Endothelial cell of umbilical vein (primary cell): Measurements from ENCODE around the gene TACR1. TPM values are rescaled to one million over a fixed set of nuclear protein-coding genes. Genes with fewer than 3 reads are reported as not detected.

Experiments used
- BruUV-seq: library from RNA; stranded (reverse); fragments of 400-500 nt; replicated peaks from 2 replicates; lab custom pipeline; 2021; lab: Mats Ljungman, UMichigan
- CTCF ChIA-PET: fragments of 300-600, 350-600 bp; sonication (Branson Sonifier 250); formaldehyde crosslinking; loops from one replicate; lab custom pipeline; 2021; ENCODE audit warnings: antibody characterized with exemption, inconsistent platforms; lab: Charles Lee
- POLR2A ChIA-PET: fragments of 300-600, 350-600 bp; sonication (Branson Sonifier 250); formaldehyde crosslinking; loops from one replicate; lab custom pipeline; 2021; ENCODE audit warnings: antibody characterized with exemption, inconsistent platforms; lab: Charles Lee
- DNase-seq: peaks from one replicate; pipeline ENCODE4 v3.0.0-alpha.2; 2011; ENCODE audit warnings: low read depth, low spot score
- FAIRE-seq: peaks from 2 replicates; lab custom pipeline; 2011; peaks lifted over from hg19 to GRCh38; lab: Jason Lieb, UNC
- H2AFZ ChIP-seq: 2 replicates; pipeline ENCODE4 v1.6.0; 2012; ENCODE audit warnings: low read depth, low read length, control low read depth, inconsistent platforms
- H3K27ac ChIP-seq: 2 replicates; pipeline ENCODE4 v1.5.1; 2011; ENCODE audit warnings: low read depth, mild to moderate bottlenecking, control low read depth, low read length, moderate library complexity; ENCODE audit not compliant: insufficient read depth
- H3K27me3 ChIP-seq, 2 experiments: 2 replicates each; pipeline versions ENCODE4 v1.6.0 to v1.6.1; 2011; ENCODE audit warnings: low read length in 2 of 2, mixed read lengths in 1 of 2; ENCODE audit not compliant: control insufficient read depth in 2 of 2, insufficient read depth in 2 of 2
- H3K36me3 ChIP-seq, 2 experiments: 2 replicates in 1 of 2; 3 replicates in 1 of 2; pipeline ENCODE4 v1.5.1; 2011; ENCODE audit warnings: low read length in 2 of 2, mild to moderate bottlenecking in 1 of 2, moderate library complexity in 1 of 2; ENCODE audit not compliant: control insufficient read depth in 2 of 2, insufficient read depth in 2 of 2; ENCODE audit errors: extremely low read depth in 1 of 2
- H3K4me1 ChIP-seq: 3 replicates; pipeline ENCODE4 v1.5.1; 2011; ENCODE audit warnings: mild to moderate bottlenecking, low read length; ENCODE audit not compliant: control insufficient read depth, insufficient read depth; ENCODE audit errors: extremely low read depth
- H3K4me2 ChIP-seq: 2 replicates; pipeline ENCODE4 v1.6.1; 2011; ENCODE audit warnings: low read length, control low read depth, mixed read lengths; ENCODE audit not compliant: insufficient read depth
- H3K4me3 ChIP-seq, 3 experiments: fragments of 200-600 bp in 1 of 3; sonication (generic), shearing (Covaris generic) in 1 of 3; replicated peaks in 1 of 3; 2 replicates each; pipeline ENCODE4 v1.5.1; 2011 to 2016; ENCODE audit warnings: control low read depth in 3 of 3, low read length in 3 of 3, mild to moderate bottlenecking in 2 of 3, inconsistent platforms in 1 of 3, low read depth in 1 of 3, moderate library complexity in 1 of 3; ENCODE audit not compliant: insufficient read depth in 1 of 3
- H3K79me2 ChIP-seq: 2 replicates; pipeline ENCODE4 v1.6.0; 2012; ENCODE audit warnings: low read length, inconsistent platforms; ENCODE audit not compliant: control insufficient read depth, insufficient read depth
- H3K9ac ChIP-seq: replicated peaks from 2 replicates; pipeline ENCODE3; 2011; ENCODE audit warnings: low read length, control low read depth; ENCODE audit not compliant: insufficient read depth; ENCODE audit errors: extremely low read depth
- H3K9me1 ChIP-seq: replicated peaks from 3 replicates; pipeline ENCODE4 v1.6.0; 2011; ENCODE audit warnings: mild to moderate bottlenecking, low read length; ENCODE audit not compliant: control insufficient read depth, insufficient read depth; ENCODE audit errors: extremely low read depth
- H3K9me3 ChIP-seq: replicated peaks from 2 replicates; pipeline ENCODE4 v1.5.1; 2012; ENCODE audit warnings: low read length, inconsistent platforms; ENCODE audit not compliant: control insufficient read depth, insufficient read depth
- H4K20me1 ChIP-seq: replicated peaks from 2 replicates; pipeline ENCODE3; 2011; ENCODE audit warnings: mild to moderate bottlenecking, low read length; ENCODE audit not compliant: control insufficient read depth, insufficient read depth; ENCODE audit errors: extremely low read depth
- CTCF ChIP-seq, 2 donors: IDR thresholded peaks; 1 replicate in 1 of 2; 2 replicates in 1 of 2; pipeline ENCODE4 v1.5.1; 2011; ENCODE audit warnings: low read length in 2 of 2, mild to moderate bottlenecking in 2 of 2, moderate library complexity in 2 of 2, control low read depth in 1 of 2, inconsistent platforms in 1 of 2, low read depth in 1 of 2; ENCODE audit not compliant: insufficient read depth in 1 of 2; ENCODE audit errors: extremely low read depth in 1 of 2
- EZH2 ChIP-seq: IDR thresholded peaks from 2 replicates; pipeline ENCODE4 v1.6.1; 2012; ENCODE audit warnings: borderline replicate concordance, low read depth, mild to moderate bottlenecking, moderate library complexity, low read length, inconsistent platforms; ENCODE audit not compliant: severe bottlenecking
- FOS ChIP-seq: IDR thresholded peaks from 2 replicates; pipeline ENCODE4 v1.6.1; 2011; ENCODE audit warnings: mild to moderate bottlenecking, low read length, moderate library complexity, borderline replicate concordance; ENCODE audit not compliant: insufficient read depth
- GATA2 ChIP-seq: IDR thresholded peaks from 2 replicates; pipeline ENCODE4 v1.7.0; 2011; ENCODE audit warnings: low read depth, mild to moderate bottlenecking, moderate library complexity, mixed read lengths, low read length; ENCODE audit not compliant: insufficient read length, insufficient read depth
- JUN ChIP-seq: IDR thresholded peaks from 2 replicates; pipeline ENCODE4 v1.6.1; 2011; ENCODE audit warnings: borderline replicate concordance, low read depth; ENCODE audit not compliant: insufficient read length, insufficient read depth
- MYC ChIP-seq: IDR thresholded peaks from one replicate; pipeline ENCODE4 v1.6.1; 2011; ENCODE audit warnings: mild to moderate bottlenecking, low read depth, low read length
- POLR2A ChIP-seq: IDR thresholded peaks from 2 replicates; pipeline ENCODE4 v1.6.1; 2012; ENCODE audit warnings: low read depth, mild to moderate bottlenecking, control low read depth, low read length
- POLR2AphosphoS5 ChIP-seq: IDR thresholded peaks from 2 replicates; pipeline ENCODE4 v1.6.1; 2012; ENCODE audit warnings: low read depth, mild to moderate bottlenecking, control low read depth, low read length, moderate library complexity; ENCODE audit not compliant: insufficient read depth
- dilution Hi-C: fragments of 300-500 bp; cut with MboI; formaldehyde crosslinking; loops from one replicate; pipeline ENCODE4 v1.15.0; 2019; ENCODE audit warnings: low sequenced_read_pairs; ENCODE audit not compliant: extremely low pct_ligation_motif_present
- intact Hi-C: fragments of 100-400 bp; cut with micrococcal nuclease; formaldehyde crosslinking; loops from one replicate; pipeline ENCODE4 v1.10.0; 2022
- polyA plus RNA-seq, 4 experiments: library from polyadenylated mRNA; depleted of rRNA in 3 of 4; stranded (reverse) in 3 of 4; unstranded in 1 of 4; fragments of >200 nt; gene quantifications; 2 replicates each; pipeline versions ENCODE4 v1.2.1 to v1.2.3, GENCODE V29; 2011 to 2012; ENCODE audit warnings: missing spikeins in 1 of 4
- total RNA-seq: library from RNA; stranded (reverse); gene quantifications from 2 replicates; pipeline ENCODE4 v1.2.3, GENCODE V29; 2021
- TF ChIP-seq, protein P1 (sequence below): IDR thresholded peaks from 2 replicates; pipeline ENCODE4 v1.6.1; 2011; ENCODE audit not compliant: insufficient read depth, insufficient read length

The TACR1 gene
- total and polyA plus RNA-seq, 2 donors (not counting 3 experiments of a cell fraction or from before 2014, with no cell fraction given), result not detected

DNA sequence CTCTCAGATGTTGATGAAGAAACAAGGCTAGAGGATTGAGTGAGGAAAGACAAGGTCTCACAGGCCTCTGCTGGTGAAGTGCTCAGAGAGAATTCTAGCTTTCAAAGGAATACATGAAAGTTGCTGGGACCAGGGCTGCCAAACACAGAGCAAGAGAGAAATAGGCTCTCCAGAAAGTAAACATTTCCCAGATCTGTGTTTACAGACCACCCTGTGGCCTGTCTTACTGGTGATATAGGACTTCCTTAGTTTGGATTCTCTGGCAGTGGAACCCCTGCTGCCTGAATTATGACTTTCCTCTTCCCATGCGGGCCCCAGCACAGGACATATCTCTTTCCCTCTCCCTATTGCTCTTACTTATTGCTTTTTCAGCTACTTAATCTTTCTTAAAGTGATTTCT, 64.5 kb downstream of the TACR1 start:
- Histone ChIP-seq H3K27me3 (peaks cover 3 to 4% of the 10 kb centered on the region in 2 experiments), H3K4me3 (no peak overlapping the region), H3K27ac (no peak overlapping the region), H3K9ac (no peak overlapping the region), H3K9me1 (no peaks in the 10 kb centered on the region), H3K4me1 (no peaks in the 10 kb centered on the region), H3K9me3 (no peaks in the 10 kb centered on the region), H3K4me2 (no peak overlapping the region), H3K79me2 (no peaks in the 10 kb centered on the region), H2AFZ (no peak overlapping the region), H4K20me1 (no peaks in the 10 kb centered on the region), H3K36me3 (no peaks in the 10 kb centered on the region)
- CTCF ChIA-PET, result no interaction called here
- FAIRE-seq (no peak), DNase-seq (no peak)
- BruUV-seq, result no TSS peak
- dilution Hi-C loops (no loop called here), intact Hi-C loops (no loop called here)
- POLR2A ChIA-PET, result no interaction called here
- TF ChIP-seq, protein P1, sequence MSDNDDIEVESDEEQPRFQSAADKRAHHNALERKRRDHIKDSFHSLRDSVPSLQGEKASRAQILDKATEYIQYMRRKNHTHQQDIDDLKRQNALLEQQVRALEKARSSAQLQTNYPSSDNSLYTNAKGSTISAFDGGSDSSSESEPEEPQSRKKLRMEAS, result no peak
- TF ChIP-seq MYC (no peak), CTCF (IDR thresholded peaks at IDR 0.05; ENCODE audit: extremely low read depth in 1 of 2, insufficient read depth in 1 of 2, low read depth in 1 of 2, low read length in 2 of 2) (no peak), GATA2 (no peak), EZH2 (no peak), POLR2AphosphoS5 (no peak), POLR2A (no peak), FOS (no peak), JUN (no peak)
